C4-2B (cell line): ENCODE measurements around the gene DCTN4.

ENCODE experiments used
- ZFX ChIP-seq: fragments of 450-650 bp; IDR thresholded peaks from 2 replicates; pipeline ENCODE4 v1.6.1; 2017
- TF ChIP-seq, protein P1 (sequence below): fragments of 450-650 bp; conservative IDR thresholded peaks from 2 replicates; pipeline ENCODE4 v1.5.1; 2017; ENCODE audit warnings: mild to moderate bottlenecking

- TF ChIP-seq, protein P1, sequence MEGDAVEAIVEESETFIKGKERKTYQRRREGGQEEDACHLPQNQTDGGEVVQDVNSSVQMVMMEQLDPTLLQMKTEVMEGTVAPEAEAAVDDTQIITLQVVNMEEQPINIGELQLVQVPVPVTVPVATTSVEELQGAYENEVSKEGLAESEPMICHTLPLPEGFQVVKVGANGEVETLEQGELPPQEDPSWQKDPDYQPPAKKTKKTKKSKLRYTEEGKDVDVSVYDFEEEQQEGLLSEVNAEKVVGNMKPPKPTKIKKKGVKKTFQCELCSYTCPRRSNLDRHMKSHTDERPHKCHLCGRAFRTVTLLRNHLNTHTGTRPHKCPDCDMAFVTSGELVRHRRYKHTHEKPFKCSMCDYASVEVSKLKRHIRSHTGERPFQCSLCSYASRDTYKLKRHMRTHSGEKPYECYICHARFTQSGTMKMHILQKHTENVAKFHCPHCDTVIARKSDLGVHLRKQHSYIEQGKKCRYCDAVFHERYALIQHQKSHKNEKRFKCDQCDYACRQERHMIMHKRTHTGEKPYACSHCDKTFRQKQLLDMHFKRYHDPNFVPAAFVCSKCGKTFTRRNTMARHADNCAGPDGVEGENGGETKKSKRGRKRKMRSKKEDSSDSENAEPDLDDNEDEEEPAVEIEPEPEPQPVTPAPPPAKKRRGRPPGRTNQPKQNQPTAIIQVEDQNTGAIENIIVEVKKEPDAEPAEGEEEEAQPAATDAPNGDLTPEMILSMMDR = no peak
- no peak for TF ChIP-seq ZFX
These were observed 45.6 kb upstream of the DCTN4 start for GRCh38 chr5:150804388-150804787.
